LHCN-M2 (cell line): Measurements from ENCODE around the gene DISP1. TPM values are rescaled to one million over a fixed set of nuclear protein-coding genes. Genes with fewer than 3 reads are reported as not detected.

Source experiments
- total RNA-seq: library from RNA; depleted of rRNA; stranded (reverse); fragments of >200 nt; gene quantifications from 2 replicates; pipeline ENCODE4 v1.2.3, GENCODE V29; 2014; rRNA removed

Gene DISP1
- total RNA-seq, 1 experiment from 2014 or later = 4.0 TPM

Other genes starting within 250 kb of the DISP1 start
- 15.7 and 23.0 TPM in 2 replicates for gene TAF1A, start 225.1 kb upstream of the DISP1 start, total RNA-seq
- 26.2 and 37.1 TPM in 2 replicates for gene MIA3, start 196.9 kb upstream of the DISP1 start, total RNA-seq
- 49.2 and 65.3 TPM in 2 replicates for gene AIDA, start 102.5 kb upstream of the DISP1 start, total RNA-seq
- 64.4 and 78.9 TPM in 2 replicates for gene BROX, start 102.5 kb upstream of the DISP1 start, total RNA-seq
- gene FAM177B, start 77.8 kb upstream of the DISP1 start, total RNA-seq = not detected in 2 replicates